ENCODE measurements around the gene PPP2R5E. TPM values are rescaled to one million over a fixed set of nuclear protein-coding genes. Genes with fewer than 3 reads are reported as not detected.

PPP2R5E gene
- total RNA-seq, 1 experiment from 2014 or later = 47.2 TPM

DNA sequence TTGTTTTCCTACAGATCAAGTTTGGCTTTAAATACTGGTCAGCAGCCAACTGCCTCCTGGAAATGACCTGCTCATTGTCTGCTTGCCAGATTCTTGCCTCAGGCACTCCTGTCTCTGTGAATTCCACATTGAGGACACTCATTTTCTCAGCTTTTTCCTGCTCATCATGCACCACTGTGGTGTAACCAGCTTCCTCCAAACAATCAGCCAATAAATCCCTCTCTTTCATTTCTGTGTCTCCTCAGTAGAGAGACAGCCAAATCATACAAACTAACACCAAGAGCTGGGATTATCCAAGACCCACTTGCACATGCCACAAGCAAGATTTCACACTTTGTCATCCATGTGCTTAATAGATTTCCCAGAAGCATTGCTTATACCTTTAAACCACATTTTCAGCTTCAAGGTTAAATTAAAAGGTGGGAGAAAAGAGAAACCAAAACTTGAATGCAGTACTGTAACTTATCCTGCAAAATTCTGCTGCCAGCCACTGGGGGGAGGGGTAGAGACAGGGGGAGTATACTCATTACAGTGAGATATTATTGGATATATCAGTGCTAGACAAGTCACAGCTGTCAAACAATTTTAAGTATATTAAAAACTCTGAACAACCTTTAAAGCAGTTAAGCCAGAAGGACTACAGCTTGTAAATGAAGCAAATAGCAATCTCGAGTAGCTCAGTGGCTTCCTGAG lies 105.0 kb downstream of the PPP2R5E start:
- in situ Hi-C loops (cut with HindIII; ENCODE audit: low pct_unique_long_range_greater_than_20kb, low sequenced_read_pairs) (no loop called here), intact Hi-C loops (cut with micrococcal nuclease; ENCODE audit: unreplicated experiment) (no loop called here)
- H3K27ac ChIP-seq (ENCODE audit: low read length) = no peak overlapping the region
- ATAC-seq (peak; percentile 62; the same call in 1 of the 2 replicates), DNase-seq (ENCODE audit: low read depth, low spot score) (peak; percentile 13)
- no peak for TF ChIP-seq SIN3A (IDR thresholded peaks at IDR 0.05; ENCODE audit: borderline replicate concordance, insufficient read depth, low read depth, low read length)
- TF ChIP-seq, protein P1, sequence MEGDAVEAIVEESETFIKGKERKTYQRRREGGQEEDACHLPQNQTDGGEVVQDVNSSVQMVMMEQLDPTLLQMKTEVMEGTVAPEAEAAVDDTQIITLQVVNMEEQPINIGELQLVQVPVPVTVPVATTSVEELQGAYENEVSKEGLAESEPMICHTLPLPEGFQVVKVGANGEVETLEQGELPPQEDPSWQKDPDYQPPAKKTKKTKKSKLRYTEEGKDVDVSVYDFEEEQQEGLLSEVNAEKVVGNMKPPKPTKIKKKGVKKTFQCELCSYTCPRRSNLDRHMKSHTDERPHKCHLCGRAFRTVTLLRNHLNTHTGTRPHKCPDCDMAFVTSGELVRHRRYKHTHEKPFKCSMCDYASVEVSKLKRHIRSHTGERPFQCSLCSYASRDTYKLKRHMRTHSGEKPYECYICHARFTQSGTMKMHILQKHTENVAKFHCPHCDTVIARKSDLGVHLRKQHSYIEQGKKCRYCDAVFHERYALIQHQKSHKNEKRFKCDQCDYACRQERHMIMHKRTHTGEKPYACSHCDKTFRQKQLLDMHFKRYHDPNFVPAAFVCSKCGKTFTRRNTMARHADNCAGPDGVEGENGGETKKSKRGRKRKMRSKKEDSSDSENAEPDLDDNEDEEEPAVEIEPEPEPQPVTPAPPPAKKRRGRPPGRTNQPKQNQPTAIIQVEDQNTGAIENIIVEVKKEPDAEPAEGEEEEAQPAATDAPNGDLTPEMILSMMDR (IDR thresholded peaks at IDR 0.05) = peak; percentile 12; the same call in 1 of the 2 replicates
- TF ChIP-seq TCF7L2 (IDR thresholded peaks at IDR 0.05; ENCODE audit: low read depth, low read length) = no peak
- H3K9me3 ChIP-seq (ENCODE audit: control insufficient read depth, insufficient read depth, low read depth, low read length) = no peaks in the 10 kb centered on the region
- no peaks in the 10 kb centered on the region for H3K36me3 ChIP-seq (ENCODE audit: control insufficient read depth, insufficient read depth, low read length)
- CTCF ChIA-PET = no interaction called here
- peaks cover 15% of the 10 kb centered on the region for H3K4me1 ChIP-seq (ENCODE audit: control insufficient read depth, insufficient read depth, low read length)
- H3K27me3 ChIP-seq (ENCODE audit: control insufficient read depth, insufficient read depth, low read length) = no peaks in the 10 kb centered on the region
- H3K4me3 ChIP-seq (ENCODE audit: low read depth in 2 of 2, low read length in 2 of 2) = peak overlapping the region in 1 of 2 experiments; percentile 21; a peak in 3 of 4 replicates
- BruUV-seq (replicated peaks) = no TSS peak
- POLR2A ChIA-PET = interaction anchor here (0.6 kb wide), 1 partner anchor 188 kb away, joined by 4 read pairs; no protein-coding TSS in a partner anchor

DNA sequence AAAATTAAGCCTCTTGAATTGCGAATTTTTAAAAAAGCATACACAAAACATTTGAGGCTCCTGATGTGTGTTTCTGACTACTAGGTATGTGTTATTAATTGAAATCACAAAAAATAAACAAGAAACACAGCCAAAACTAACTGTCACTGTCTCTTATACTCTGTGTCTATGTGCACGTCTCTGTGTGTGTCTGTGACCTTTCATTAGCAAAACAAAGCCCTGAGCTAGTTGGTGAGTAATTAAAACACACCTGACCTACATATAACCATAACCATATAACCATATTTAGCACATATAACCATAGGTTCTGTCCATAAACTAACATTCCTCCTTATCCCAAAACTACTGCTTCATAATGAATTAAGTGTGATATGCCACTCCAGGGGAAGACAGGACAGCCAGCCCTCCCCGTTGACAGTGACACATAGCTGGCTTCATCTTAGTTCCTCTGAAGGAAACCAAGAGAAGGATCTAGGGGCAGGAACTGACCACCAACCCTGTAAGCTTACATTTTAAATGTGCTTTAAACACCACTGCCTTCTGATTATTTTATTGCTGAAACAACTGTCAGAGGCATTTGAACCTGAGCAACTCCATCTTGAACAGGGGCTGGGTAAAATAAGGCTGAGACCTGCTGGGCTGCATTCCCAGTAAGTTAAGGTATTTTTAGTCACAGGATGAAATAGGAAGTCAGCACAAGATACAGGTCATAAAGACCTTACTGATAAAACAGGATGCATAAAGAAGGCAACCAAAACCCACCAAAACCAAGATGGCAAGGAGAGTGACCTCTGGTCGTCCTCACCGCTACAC lies 106.7 kb downstream of the PPP2R5E start:
- no TSS peak for BruUV-seq (replicated peaks)
- no peaks in the 10 kb centered on the region for H3K9me3 ChIP-seq (ENCODE audit: control insufficient read depth, insufficient read depth, low read depth, low read length)
- in situ Hi-C loops (cut with HindIII; ENCODE audit: low pct_unique_long_range_greater_than_20kb, low sequenced_read_pairs) (no loop called here), intact Hi-C loops (cut with micrococcal nuclease; ENCODE audit: unreplicated experiment) (no loop called here)
- DNase-seq (ENCODE audit: low read depth, low spot score) = no peak
- TF ChIP-seq, protein P2, sequence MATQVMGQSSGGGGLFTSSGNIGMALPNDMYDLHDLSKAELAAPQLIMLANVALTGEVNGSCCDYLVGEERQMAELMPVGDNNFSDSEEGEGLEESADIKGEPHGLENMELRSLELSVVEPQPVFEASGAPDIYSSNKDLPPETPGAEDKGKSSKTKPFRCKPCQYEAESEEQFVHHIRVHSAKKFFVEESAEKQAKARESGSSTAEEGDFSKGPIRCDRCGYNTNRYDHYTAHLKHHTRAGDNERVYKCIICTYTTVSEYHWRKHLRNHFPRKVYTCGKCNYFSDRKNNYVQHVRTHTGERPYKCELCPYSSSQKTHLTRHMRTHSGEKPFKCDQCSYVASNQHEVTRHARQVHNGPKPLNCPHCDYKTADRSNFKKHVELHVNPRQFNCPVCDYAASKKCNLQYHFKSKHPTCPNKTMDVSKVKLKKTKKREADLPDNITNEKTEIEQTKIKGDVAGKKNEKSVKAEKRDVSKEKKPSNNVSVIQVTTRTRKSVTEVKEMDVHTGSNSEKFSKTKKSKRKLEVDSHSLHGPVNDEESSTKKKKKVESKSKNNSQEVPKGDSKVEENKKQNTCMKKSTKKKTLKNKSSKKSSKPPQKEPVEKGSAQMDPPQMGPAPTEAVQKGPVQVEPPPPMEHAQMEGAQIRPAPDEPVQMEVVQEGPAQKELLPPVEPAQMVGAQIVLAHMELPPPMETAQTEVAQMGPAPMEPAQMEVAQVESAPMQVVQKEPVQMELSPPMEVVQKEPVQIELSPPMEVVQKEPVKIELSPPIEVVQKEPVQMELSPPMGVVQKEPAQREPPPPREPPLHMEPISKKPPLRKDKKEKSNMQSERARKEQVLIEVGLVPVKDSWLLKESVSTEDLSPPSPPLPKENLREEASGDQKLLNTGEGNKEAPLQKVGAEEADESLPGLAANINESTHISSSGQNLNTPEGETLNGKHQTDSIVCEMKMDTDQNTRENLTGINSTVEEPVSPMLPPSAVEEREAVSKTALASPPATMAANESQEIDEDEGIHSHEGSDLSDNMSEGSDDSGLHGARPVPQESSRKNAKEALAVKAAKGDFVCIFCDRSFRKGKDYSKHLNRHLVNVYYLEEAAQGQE (IDR thresholded peaks at IDR 0.05; ENCODE audit: insufficient read depth in 1 of 2, low read depth in 2 of 2, low read length in 1 of 2) = no peak
- TF ChIP-seq, protein P1 (IDR thresholded peaks at IDR 0.05) = no peak
- TF ChIP-seq POLR2AphosphoS5 (IDR thresholded peaks at IDR 0.05; ENCODE audit: low read depth, low read length) (no peak), SIN3A (IDR thresholded peaks at IDR 0.05; ENCODE audit: borderline replicate concordance, insufficient read depth, low read depth, low read length) (no peak), TCF7L2 (IDR thresholded peaks at IDR 0.05; ENCODE audit: low read depth, low read length) (no peak)
- H3K36me3 ChIP-seq (ENCODE audit: control insufficient read depth, insufficient read depth, low read length) = no peaks in the 10 kb centered on the region; the same call in 1 of the 2 replicates
- peaks cover 15% of the 10 kb centered on the region for H3K4me1 ChIP-seq (ENCODE audit: control insufficient read depth, insufficient read depth, low read length)
- H3K27me3 ChIP-seq (ENCODE audit: control insufficient read depth, insufficient read depth, low read length) = no peaks in the 10 kb centered on the region
- no peak overlapping the region for H3K27ac ChIP-seq (ENCODE audit: low read length)
- POLR2A ChIA-PET = no interaction called here
- no peak overlapping the region for H3K4me3 ChIP-seq (ENCODE audit: low read depth in 2 of 2, low read length in 2 of 2)
- ATAC-seq = no peak
- CTCF ChIA-PET = no interaction called here
